Mesothelial cell of epicardium (in vitro differentiated cells): ENCODE measurements around the gene CDC42BPA. TPM values are rescaled to one million over a fixed set of nuclear protein-coding genes. Genes with fewer than 3 reads are reported as not detected.

Experiments
- DNase-seq, 2 experiments: peaks; one replicate each; pipeline ENCODE4 v3.0.0; 2021; ENCODE audit warnings: low spot score in 2 of 2; ENCODE audit not compliant: unreplicated experiment in 2 of 2
- H3K27ac Mint-ChIP-seq: 2 replicates; pipeline ENCODE4 v1.8.0; 2021; ENCODE audit warnings: mixed read lengths
- H3K27me3 Mint-ChIP-seq: 2 replicates; pipeline ENCODE4 v1.8.0; 2021; ENCODE audit warnings: low read depth, mixed read lengths
- H3K36me3 Mint-ChIP-seq: 2 replicates; pipeline ENCODE4 v1.8.0; 2021; ENCODE audit warnings: mixed read lengths
- H3K4me1 Mint-ChIP-seq: 2 replicates; pipeline ENCODE4 v1.8.0; 2021; ENCODE audit warnings: mixed read lengths
- H3K4me3 Mint-ChIP-seq: 2 replicates; pipeline ENCODE4 v1.8.0; 2021; ENCODE audit warnings: mild to moderate bottlenecking, moderate library complexity, mixed read lengths
- H3K9me3 Mint-ChIP-seq: 2 replicates; pipeline ENCODE4 v1.8.0; 2021; ENCODE audit warnings: mixed read lengths
- total RNA-seq: library from RNA; stranded (reverse); gene quantifications from 3 replicates; pipeline ENCODE4 v1.2.1, GENCODE V29; 2021
- TF ChIP-seq, protein P1 (sequence below): fragments of 200-600 bp; sonication (generic); IDR thresholded peaks from one replicate; pipeline ENCODE4 v1.5.0; 2021; ENCODE audit warnings: antibody characterized with exemption; ENCODE audit not compliant: unreplicated experiment

Gene CDC42BPA
- total RNA-seq, 1 donor from 2014 or later: 44.4 TPM

GRCh38 chr1:227362039-227362438 lies 43.7 kb upstream of the CDC42BPA start:
- TF ChIP-seq, protein P1, sequence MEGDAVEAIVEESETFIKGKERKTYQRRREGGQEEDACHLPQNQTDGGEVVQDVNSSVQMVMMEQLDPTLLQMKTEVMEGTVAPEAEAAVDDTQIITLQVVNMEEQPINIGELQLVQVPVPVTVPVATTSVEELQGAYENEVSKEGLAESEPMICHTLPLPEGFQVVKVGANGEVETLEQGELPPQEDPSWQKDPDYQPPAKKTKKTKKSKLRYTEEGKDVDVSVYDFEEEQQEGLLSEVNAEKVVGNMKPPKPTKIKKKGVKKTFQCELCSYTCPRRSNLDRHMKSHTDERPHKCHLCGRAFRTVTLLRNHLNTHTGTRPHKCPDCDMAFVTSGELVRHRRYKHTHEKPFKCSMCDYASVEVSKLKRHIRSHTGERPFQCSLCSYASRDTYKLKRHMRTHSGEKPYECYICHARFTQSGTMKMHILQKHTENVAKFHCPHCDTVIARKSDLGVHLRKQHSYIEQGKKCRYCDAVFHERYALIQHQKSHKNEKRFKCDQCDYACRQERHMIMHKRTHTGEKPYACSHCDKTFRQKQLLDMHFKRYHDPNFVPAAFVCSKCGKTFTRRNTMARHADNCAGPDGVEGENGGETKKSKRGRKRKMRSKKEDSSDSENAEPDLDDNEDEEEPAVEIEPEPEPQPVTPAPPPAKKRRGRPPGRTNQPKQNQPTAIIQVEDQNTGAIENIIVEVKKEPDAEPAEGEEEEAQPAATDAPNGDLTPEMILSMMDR: no peak
- no peaks in the 10 kb centered on the region for H3K27me3 Mint-ChIP-seq
- no peak overlapping the region for H3K27ac Mint-ChIP-seq
- H3K9me3 Mint-ChIP-seq: no peaks in the 10 kb centered on the region
- DNase-seq: no peak
- H3K4me1 Mint-ChIP-seq: peaks cover 6% of the 10 kb centered on the region
- H3K4me3 Mint-ChIP-seq: no peak overlapping the region
- H3K36me3 Mint-ChIP-seq: no peaks in the 10 kb centered on the region

GRCh38 chr1:227357927-227358302 lies 39.6 kb upstream of the CDC42BPA start:
- H3K36me3 Mint-ChIP-seq: no peaks in the 10 kb centered on the region
- no peaks in the 10 kb centered on the region for H3K27me3 Mint-ChIP-seq
- H3K27ac Mint-ChIP-seq: no peak overlapping the region
- H3K9me3 Mint-ChIP-seq: no peaks in the 10 kb centered on the region
- no peak overlapping the region for H3K4me3 Mint-ChIP-seq
- DNase-seq: no peak
- TF ChIP-seq, protein P1: no peak
- H3K4me1 Mint-ChIP-seq: peaks cover 15% of the 10 kb centered on the region

DNA sequence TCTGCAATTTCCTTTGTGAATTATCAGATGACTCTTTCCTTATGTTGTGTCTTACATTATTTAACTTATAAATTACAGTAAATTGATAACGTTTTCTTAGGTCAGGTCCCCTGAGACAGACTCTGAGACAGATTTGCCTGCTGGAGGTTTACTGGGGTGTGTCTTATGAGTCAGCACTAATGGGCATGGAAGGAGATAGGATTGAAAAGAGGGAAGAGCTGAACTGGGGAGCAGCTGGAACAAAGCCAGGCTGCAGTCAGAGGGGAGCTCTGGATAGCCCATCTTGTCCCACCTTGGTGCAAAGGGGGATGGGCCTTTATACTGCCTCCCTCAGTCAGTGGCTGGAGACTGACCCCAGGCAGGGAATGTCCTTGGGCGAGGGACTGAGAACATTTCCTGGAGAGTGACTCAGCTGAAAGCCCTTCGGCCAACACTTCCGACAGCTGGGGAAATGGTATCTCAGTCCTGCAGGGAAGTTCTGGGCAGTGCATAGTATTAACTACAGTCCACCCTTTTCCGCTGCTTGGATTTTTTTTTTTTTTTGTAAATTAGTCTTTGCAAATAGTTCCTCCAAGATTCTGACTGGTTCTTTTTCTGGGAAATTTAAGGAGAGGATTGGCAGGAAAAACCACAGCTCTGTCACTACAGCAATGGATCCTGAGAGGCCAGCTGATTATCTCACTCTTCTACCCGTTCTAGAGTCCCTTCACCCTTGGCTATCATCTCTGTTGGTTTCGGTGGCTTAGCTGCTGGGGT lies 39.1 kb upstream of the CDC42BPA start:
- Mint-ChIP-seq H3K36me3 (no peaks in the 10 kb centered on the region), H3K27ac (peak overlapping the region; percentile 33), H3K4me3 (no peak overlapping the region)

GRCh38 chr1:227356620-227357146 lies 38.4 kb upstream of the CDC42BPA start:
- Mint-ChIP-seq H3K27ac (peak overlapping the region; percentile 50), H3K4me1 (peaks cover 18% of the 10 kb centered on the region), H3K9me3 (no peaks in the 10 kb centered on the region), H3K4me3 (no peak overlapping the region), H3K36me3 (no peaks in the 10 kb centered on the region), H3K27me3 (no peaks in the 10 kb centered on the region)
- no peak for DNase-seq
- TF ChIP-seq, protein P1: no peak

More for the DNA sequence above, 39.1 kb upstream of the CDC42BPA start:
- Mint-ChIP-seq H3K9me3 (no peaks in the 10 kb centered on the region), H3K27me3 (no peaks in the 10 kb centered on the region), H3K4me1 (peaks cover 18% of the 10 kb centered on the region)
- DNase-seq: no peak
- TF ChIP-seq, protein P1: no peak

DNA sequence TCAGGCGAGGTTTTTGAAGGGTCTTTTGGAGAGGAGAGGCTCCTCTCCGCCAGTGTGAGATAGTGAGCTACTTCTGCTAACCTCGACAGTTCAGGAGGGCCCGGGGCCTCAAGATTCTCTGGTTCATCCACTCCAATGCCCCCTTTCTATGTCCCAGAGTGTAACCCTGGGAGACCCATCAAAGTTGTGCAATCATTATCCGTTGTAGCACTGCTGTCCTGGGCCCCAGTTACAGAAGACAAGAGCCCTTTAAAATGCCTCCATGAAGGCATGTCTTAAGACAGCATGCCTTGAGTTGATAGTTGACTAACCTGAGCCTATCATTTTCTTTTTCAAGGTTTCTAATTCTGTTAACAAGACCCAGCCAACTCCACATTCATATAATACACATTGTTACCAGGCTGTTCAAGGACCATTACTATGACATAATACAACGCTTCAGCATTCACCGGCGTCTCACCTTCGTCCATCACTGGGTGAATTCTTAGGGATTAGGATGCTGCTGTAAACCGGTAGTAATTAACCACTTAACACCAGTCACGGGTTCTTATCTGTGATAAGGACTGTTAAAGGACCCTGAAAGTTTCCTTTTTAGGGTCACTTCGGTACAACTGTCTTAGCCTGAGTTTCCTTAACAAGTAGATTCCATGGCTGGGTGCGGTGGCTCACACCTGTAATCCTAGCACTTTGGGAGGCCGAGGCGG lies 37.4 kb upstream of the CDC42BPA start:
- Mint-ChIP-seq H3K36me3 (no peaks in the 10 kb centered on the region), H3K4me3 (no peak overlapping the region), H3K9me3 (no peaks in the 10 kb centered on the region), H3K27me3 (no peaks in the 10 kb centered on the region), H3K4me1 (peaks cover 24% of the 10 kb centered on the region), H3K27ac (no peak overlapping the region)
- DNase-seq: no peak
- TF ChIP-seq, protein P1: no peak
